NCI-H2196 treated with DMSO at 0.1 percent for 48 hours (cell line): ENCODE measurements around the gene KDM7A.

ENCODE experiments used
- DNase-seq: peaks from one replicate; lab custom pipeline; 2025; ENCODE audit not compliant: unreplicated experiment; lab: John Stamatoyannopoulos, UW

Gene KDM7A

DNA sequence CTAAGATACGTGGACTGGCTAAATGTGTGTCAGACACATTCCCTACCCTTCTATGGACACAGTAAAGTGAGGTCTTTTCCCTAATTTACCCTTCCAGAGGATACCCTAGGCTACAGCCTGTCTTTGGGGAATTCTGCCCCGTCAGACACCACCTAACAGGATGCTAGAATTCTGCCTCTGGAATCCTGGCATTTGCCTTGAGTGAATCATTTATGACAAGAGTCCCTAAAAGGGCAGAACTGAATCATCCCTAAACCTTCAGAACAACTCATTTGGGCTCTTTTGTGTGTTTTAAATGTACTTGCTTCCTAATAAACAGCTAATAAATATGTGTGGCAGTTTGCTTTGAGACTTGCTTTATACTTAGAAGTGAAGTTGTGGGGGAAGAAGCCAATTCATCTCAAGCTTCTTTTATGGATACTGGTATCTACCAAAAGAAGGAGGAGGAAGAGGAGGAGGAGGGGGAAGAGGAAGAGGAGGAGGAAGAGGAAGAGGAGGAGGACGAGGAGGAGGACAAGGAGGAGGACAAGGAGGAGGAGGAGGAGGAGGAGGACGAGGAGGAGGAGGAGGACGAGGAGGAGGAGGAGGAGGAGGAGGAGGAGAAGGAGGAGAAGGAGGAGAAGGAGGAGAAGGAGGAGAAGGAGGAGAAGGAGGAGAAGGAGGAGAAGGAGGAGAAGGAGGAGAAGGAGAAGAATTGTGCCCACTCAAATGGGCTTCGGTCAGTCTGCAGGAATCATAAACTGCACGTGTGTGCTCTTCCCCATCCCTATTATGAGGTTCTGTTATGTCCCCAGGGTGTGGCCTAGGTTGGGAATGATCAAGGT is 141.2 kb downstream of the KDM7A start:
- DNase-seq = no peak
